KOPT-K1 (cell line): ENCODE data around the gene PIRT.
"Not testable (repeated sequence)": the region's sequence is repeated elsewhere in the genome, so short reads cannot be mapped to it uniquely, and the experiment has no call there.

Experiments used
- H3K27ac ChIP-seq: fragments of 200-600 bp; sonication (generic); 2 replicates; pipeline ENCODE4 v1.5.1; 2016; ENCODE audit warnings: antibody characterized with exemption, mild to moderate bottlenecking, low read depth, low read length; ENCODE audit not compliant: poor library complexity, severe bottlenecking
- H3K36me3 ChIP-seq: fragments of 200-600 bp; sonication (generic); 2 replicates; pipeline ENCODE4 v1.5.1; 2017; ENCODE audit warnings: antibody characterized with exemption, mild to moderate bottlenecking, low read length, moderate library complexity; ENCODE audit not compliant: insufficient read depth
- H3K9me3 ChIP-seq: fragments of 200-600 bp; sonication (generic); 2 replicates; pipeline ENCODE4 v1.5.1; 2017; ENCODE audit warnings: antibody characterized with exemption, low read length, mild to moderate bottlenecking; ENCODE audit not compliant: insufficient read depth, poor library complexity, severe bottlenecking

The PIRT gene

GRCh38 chr17:10837921-10838320 is at the start of gene PIRT:
Gene PIRT (minus strand): TSS chr17:10838087. CDS start chr17:10825645, 12,442 bp downstream.
- Histone ChIP-seq H3K9me3 (no peaks in the 10 kb centered on the region), H3K27ac (no peak within 1 kb of the TSS), H3K36me3 (no peaks in the 10 kb centered on the region)

GRCh38 chr17:10881959-10882358 is 44.1 kb upstream of the PIRT start:
- Histone ChIP-seq H3K27ac (no peak overlapping the region), H3K36me3 (no peaks in the 10 kb centered on the region), H3K9me3 (no peaks in the 10 kb centered on the region)

- H3K27ac ChIP-seq, result no peak overlapping the region
- no peaks in the 10 kb centered on the region for H3K36me3 ChIP-seq
- H3K9me3 ChIP-seq, result no peaks in the 10 kb centered on the region
Measured at GRCh38 chr17:10879190-10879836, 41.4 kb upstream of the PIRT start.

- no peak overlapping the region for H3K27ac ChIP-seq
- H3K36me3 ChIP-seq, result no peaks in the 10 kb centered on the region
- no peaks in the 10 kb centered on the region for H3K9me3 ChIP-seq
Measured at GRCh38 chr17:10875984-10876555, 38.2 kb upstream of the PIRT start.

- Histone ChIP-seq H3K36me3 (no peaks in the 10 kb centered on the region), H3K27ac (no peak overlapping the region), H3K9me3 (no peaks in the 10 kb centered on the region)
Measured at GRCh38 chr17:10875430-10875851, 37.6 kb upstream of the PIRT start.

- H3K9me3 ChIP-seq, result no peaks in the 10 kb centered on the region
- H3K27ac ChIP-seq, result no peak overlapping the region
- no peaks in the 10 kb centered on the region for H3K36me3 ChIP-seq
Measured at GRCh38 chr17:10871914-10872313, 34.0 kb upstream of the PIRT start.

GRCh38 chr17:10870336-10871050 is 32.6 kb upstream of the PIRT start:
- H3K27ac ChIP-seq, result no peak overlapping the region
- H3K36me3 ChIP-seq, result no peaks in the 10 kb centered on the region
- no peaks in the 10 kb centered on the region for H3K9me3 ChIP-seq

- H3K36me3 ChIP-seq, H3K9me3 ChIP-seq, H3K27ac ChIP-seq: not testable (repeated sequence)
Measured at GRCh38 chr17:10868744-10869143, 30.9 kb upstream of the PIRT start.

GRCh38 chr17:10859051-10859450 is 21.2 kb upstream of the PIRT start:
- no peak overlapping the region for H3K27ac ChIP-seq
- H3K9me3 ChIP-seq, result no peaks in the 10 kb centered on the region
- H3K36me3 ChIP-seq, result no peaks in the 10 kb centered on the region

- no peaks in the 10 kb centered on the region for H3K9me3 ChIP-seq
- no peak overlapping the region for H3K27ac ChIP-seq
- no peaks in the 10 kb centered on the region for H3K36me3 ChIP-seq
Measured at GRCh38 chr17:10857976-10858375, 20.1 kb upstream of the PIRT start.

- H3K27ac ChIP-seq, H3K36me3 ChIP-seq: not testable (repeated sequence)
Measured at GRCh38 chr17:10846636-10847035, 8.7 kb upstream of the PIRT start.

GRCh38 chr17:10845388-10845751 is 7.5 kb upstream of the PIRT start:
- H3K9me3 ChIP-seq, result no peaks in the 10 kb centered on the region
- no peak overlapping the region for H3K27ac ChIP-seq
- no peaks in the 10 kb centered on the region for H3K36me3 ChIP-seq

More at GRCh38 chr17:10846636-10847035, 8.7 kb upstream of the PIRT start:
- not testable (repeated sequence) for H3K9me3 ChIP-seq

- H3K36me3 ChIP-seq, result no peaks in the 10 kb centered on the region
- no peak overlapping the region for H3K27ac ChIP-seq
- no peaks in the 10 kb centered on the region for H3K9me3 ChIP-seq
Measured at GRCh38 chr17:10844621-10845387, 6.9 kb upstream of the PIRT start.

GRCh38 chr17:10843811-10844210 is 5.9 kb upstream of the PIRT start:
- no peaks in the 10 kb centered on the region for H3K9me3 ChIP-seq
- no peaks in the 10 kb centered on the region for H3K36me3 ChIP-seq
- no peak overlapping the region for H3K27ac ChIP-seq

- Histone ChIP-seq H3K36me3 (no peaks in the 10 kb centered on the region), H3K9me3 (no peaks in the 10 kb centered on the region), H3K27ac (no peak overlapping the region)
Measured at GRCh38 chr17:10842658-10843057, 4.8 kb upstream of the PIRT start.
